Measurements from ENCODE around the gene MEGF9.
"Not testable (repeated sequence)": the region's sequence is repeated elsewhere in the genome, so short reads cannot be mapped to it uniquely, and the experiment has no call there.

Gene MEGF9

GRCh38 chr9:120653762-120654161, 60.5 kb downstream of the MEGF9 start:
- DNase-seq = no peak

DNA sequence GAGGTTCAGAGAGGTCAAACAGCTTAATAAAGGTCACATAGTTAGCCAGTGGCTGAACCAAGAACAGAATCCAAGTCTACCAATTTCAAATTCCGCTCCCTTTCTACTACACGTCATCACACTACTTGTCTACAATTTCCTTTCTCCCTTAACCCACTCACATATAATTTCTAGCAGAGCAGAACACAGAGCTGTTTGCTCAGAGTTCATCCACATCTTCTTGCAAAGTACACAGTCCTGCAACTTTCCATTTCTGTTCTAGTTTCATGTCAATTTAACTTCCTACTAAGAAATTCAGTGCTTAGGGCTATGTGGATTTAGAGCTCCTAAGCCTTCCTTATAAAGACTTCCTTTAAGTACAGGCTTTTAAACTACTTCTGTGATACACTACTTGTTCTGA, 61.3 kb downstream of the MEGF9 start:
- DNase-seq = no peak

- no peak for DNase-seq
Observed at GRCh38 chr9:120650352-120650751, 63.9 kb downstream of the MEGF9 start.

DNA sequence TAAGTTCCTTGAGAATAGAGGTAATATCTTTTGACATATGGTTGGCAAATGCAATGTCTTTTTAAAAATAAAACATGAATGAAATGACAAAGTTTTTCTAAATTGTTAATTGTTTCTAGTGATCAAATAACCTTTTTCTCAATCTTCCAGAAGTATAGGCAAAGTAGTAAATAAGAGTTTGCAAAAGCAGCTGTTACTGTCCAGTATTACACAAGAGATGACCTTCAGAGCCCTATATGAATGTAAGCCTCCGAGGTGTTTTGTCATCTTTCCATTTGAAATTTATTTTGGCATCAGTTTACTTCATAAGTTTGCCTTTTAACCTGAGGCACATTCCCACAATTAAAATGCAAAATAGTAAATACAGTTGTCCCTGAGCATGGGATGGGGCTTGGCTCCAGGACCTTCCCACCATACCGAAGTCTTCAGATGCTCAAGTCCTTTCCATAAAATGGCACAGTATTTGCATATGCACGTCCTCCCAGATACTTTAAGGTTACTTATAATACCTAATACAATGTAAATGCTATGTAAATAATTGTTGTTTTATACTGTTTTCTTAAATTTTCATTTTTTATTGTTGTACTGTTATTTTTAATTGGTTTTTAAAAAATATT, 65.6 kb downstream of the MEGF9 start:
- no peak for DNase-seq

GRCh38 chr9:120646948-120647347, 67.3 kb downstream of the MEGF9 start:
- DNase-seq = no peak

DNA sequence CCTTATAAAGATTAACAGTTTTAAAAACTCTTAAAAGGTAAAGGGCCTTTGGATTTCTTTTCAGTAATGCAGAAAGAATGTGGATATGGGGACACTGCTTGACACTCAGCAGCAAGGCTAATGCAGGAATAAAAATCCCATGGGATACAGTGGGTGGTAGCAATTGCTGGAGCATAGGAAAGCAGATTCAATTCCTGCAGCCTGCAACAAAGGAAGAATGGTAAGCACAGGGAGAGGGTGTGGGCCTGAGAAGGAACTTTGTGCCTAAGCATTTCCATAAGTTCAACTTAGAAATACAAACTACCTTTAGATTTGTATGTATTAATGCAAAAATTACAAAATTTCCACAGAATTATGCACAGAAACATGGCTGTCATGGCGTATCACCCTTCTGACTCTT, 68.5 kb downstream of the MEGF9 start:
- DNase-seq = no peak

- DNase-seq = no peak
Observed at GRCh38 chr9:120643061-120643460, 71.2 kb downstream of the MEGF9 start.

DNA sequence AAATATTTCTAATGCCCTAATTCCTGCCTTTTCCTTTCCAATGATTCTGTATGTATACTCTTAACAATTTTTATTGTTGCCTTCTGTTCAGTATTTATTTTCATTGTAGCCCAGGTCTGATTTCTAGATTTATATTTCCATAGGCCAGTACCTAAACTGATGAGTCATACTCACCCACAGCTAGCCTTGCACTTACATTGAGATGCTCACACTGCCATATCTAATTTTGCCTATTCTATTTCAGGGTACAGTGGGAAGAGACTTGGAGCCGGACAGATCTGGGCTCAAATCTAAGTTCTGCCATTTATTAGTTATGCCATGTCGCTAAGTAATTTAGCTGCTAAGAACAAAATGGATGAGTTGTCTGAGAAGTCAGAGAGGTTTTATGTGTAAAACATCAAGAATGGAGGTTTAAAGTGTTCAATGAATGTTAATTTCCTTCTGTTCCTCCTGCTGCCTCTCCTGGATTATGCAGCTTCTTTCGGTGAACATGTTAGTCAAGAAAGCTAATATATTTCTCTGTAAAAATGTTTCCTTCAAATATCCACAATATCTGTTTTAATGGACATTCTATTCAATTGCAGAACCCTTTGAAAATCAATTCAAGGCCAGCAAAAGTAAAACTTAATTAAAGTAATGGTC, 72.0 kb downstream of the MEGF9 start:
- DNase-seq = no peak

DNA sequence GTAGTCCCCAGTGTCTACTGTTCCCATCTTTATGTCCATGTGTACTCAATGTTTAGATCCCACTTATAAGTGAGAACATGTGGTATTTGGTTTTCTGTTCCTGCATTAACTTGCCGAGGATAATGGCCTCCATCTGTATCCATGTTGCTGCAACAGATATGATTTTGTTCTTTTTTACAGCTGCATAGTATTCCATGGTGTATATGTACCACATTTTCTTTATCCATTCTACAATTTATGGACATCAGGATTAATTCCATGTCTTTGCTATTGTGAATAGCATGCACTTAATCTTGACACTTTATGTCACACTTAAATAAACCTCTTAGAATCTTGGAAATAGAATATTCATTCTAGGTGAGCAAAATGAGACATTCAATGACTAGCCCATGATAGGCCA, 73.4 kb downstream of the MEGF9 start:
- DNase-seq = not testable (repeated sequence)

- no peak for DNase-seq
Observed at GRCh38 chr9:120640380-120640779, 73.9 kb downstream of the MEGF9 start.

DNA sequence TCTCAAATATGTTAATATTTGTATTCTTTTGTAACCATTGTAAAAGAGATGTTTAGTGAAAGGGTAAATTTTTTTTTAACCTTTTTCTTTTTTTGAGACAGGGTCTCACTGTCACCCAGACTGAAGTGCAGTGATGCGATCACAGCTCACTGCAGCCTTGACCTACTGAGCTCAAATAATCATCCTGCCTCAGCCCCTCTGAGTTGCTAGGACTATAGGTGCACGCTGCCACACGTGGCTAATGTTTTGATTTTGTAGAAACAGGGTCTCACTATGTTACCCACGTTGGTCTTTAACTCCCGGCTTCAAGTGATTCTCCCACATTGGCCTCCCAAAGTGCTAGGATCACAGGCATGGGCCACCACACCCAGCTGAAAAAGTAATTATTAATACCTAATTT, 76.4 kb downstream of the MEGF9 start:
- no peak for DNase-seq

DNA sequence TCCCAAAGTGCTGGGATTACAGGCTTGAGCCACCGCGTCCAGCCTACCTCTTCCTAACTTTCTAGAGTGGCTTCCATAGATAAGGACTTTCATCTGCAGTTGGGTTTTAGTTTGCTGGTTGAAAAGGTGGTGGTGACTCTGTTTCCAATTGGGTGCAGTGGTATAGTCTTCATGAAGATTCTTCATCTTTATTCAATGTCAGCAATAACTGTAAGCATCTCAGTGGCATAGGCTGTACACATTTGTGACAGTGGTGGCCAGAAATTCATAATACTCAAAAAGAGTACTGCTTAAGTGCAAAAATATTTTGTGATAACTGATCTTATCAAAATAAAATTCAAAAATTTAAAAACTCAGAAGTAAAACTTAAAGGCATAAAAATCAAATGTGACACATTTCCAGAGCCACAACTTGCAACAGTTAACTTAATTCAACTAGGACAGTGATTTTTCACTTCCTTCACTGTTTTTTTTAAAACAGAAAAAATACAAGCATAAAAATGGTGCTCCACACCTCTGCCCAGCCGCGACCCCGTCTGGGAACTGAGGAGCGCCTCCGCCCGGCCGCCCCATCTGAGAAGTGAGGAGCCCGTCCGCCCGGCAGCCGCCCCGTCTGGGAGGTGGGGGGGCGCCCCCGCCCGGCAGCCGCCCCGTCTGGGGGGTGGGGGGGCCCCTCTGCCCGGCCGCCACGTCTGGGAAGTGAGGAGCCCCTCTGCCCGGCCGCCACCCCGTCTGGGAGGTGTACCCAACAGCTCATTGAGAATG, 77.9 kb downstream of the MEGF9 start:
- no peak for DNase-seq

- no peak for DNase-seq
Observed at GRCh38 chr9:120635011-120635410, 79.3 kb downstream of the MEGF9 start.

DNA sequence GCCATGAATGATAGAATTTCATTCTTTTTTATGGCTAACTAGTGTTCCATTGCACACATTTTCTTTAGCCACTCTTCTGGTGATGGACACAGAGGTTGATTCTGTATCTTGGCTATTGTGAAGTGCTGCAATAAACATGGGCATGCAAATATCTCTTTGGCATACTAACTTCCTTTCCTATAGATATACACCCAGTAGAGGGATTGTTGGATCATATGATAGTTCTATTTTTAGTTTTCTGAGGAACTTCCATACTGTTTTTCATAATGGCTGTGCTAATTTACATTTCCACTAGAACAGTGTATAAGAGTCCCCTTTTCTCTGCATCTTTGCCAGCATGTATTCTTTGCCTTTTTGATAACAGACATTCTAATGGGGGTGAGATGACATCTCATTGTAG, 83.9 kb downstream of the MEGF9 start:
- DNase-seq = no peak

DNA sequence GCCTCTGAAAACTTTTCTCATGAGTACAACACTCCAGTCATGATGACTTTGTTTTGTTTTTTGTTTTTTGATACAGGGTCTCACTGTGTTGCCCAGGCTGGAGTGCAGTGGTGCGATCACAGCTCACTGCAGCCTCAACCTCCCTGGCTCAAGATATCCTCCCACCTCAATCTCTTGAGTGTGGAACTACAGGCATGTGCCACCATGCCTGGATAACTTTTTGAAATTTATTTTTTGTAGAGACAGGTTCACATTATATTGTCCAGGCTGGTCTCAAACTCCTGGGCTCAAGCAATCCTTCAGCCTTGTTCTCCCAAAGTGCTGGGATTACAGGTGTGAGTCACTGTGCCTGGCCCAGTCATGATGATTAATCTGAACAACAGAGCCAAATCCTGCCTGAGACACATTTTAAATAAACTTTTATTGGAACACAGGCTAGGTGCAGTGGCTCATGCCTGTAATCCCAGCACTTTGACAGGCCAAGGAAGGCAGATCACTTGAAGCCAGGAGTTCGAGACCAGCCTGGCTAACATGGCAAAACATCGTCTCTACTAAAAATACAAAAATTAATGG, 85.3 kb downstream of the MEGF9 start:
- DNase-seq = not testable (repeated sequence)

GRCh38 chr9:120628207-120628924, 85.9 kb downstream of the MEGF9 start:
- no peak for DNase-seq

- DNase-seq = no peak
Observed at GRCh38 chr9:120627073-120627472, 87.2 kb downstream of the MEGF9 start.

DNA sequence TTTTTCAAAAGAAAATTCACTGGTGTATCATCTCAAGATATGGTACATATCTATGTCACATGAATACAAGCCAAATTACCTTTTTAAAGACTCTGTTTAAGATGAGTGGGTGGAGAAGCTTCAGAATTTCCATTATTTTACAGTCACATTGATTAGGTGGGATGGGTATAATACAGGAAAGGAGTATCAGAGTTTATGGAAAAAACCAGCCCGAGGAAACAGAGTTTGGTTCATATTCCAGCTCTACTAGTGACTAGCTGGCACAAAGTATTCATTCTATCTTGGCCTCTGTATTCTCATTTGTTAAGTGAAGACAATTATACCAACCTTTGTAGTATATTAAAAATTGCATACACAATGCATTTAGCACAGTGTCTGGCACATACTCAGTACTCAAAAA, 87.8 kb downstream of the MEGF9 start:
- no peak for DNase-seq

DNA sequence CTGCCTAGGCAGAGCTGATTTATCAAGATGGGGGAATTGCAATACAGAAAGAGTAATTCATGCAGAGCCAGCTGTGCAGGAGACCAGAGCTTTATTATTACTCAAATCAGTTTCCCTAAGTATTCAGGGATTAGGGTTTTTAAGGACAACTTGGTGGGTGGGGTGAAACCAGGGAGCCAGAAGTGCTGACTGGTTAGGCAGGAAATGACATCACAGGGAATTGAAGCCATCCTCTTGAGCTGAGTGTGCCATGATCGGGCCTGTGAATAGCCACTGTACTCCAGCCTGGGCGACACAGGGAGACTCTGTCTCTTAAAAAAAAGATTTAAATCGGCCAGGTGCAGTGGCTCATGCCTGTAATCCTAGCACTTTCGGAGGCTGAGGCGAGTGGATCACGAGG, 89.0 kb downstream of the MEGF9 start:
- DNase-seq = no peak

GRCh38 chr9:120622790-120623189, 91.5 kb downstream of the MEGF9 start:
- DNase-seq = no peak

GRCh38 chr9:120621941-120622340, 92.3 kb downstream of the MEGF9 start:
- no peak for DNase-seq

DNA sequence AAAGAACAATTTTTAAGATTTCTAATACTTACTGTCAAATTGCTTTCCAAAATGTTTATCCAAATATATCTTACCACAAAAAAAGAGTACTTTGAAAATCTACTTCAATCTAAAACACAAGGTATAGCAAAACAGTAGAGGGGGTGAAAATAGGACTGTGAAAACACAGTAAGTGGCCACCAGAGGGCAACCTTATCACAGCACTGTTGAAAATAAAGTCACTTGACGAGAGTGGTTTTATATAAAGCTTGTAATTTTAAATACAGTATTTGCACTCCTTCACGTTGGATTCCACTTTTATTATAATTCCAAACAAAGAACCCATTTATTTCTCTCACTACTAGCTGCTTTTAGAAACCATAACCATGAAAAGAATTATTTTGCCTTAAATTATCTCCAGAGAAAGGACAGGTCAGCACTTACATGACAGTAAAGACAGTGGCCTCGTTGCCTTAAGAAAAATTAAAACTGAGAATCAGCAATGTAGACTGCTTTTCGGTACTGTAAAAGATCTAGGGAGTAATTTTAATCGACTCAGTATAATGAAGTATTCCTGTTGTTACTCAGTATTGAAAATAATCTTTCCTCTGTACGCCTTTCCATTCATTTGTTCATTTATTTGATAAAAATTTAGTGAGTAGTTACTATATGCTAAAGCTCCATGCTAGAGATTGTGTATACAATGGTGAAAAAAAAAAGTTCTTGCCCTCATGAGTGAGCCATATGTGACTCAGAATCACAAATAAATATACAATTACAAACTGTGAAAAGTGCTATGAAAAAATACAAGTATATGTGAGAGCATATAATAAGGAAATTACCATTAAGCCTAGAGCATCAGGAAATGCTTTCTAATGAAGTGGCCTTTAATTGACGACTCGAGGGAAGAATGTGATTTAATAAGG, 94.3 kb downstream of the MEGF9 start:
- peak; percentile 80 for DNase-seq

Measured in activated effector memory CD4-positive, alpha-beta T cell treated with anti-CD3 and anti-CD28 coated beads, Interleukin-2, amount 50 U/mL, for 16 hours (primary cell).